Endothelial cell of umbilical vein (primary cell): ENCODE measurements around the gene TCEAL1.
"Not testable (repeated sequence)": the region's sequence is repeated elsewhere in the genome, so short reads cannot be mapped to it uniquely, and the experiment has no call there.

ENCODE experiments used
- EZH2 ChIP-seq: IDR thresholded peaks from 2 replicates; pipeline ENCODE4 v1.6.1; 2012; ENCODE audit warnings: borderline replicate concordance, low read depth, mild to moderate bottlenecking, moderate library complexity, low read length, inconsistent platforms; ENCODE audit not compliant: severe bottlenecking
- JUN ChIP-seq: IDR thresholded peaks from 2 replicates; pipeline ENCODE4 v1.6.1; 2011; ENCODE audit warnings: borderline replicate concordance, low read depth; ENCODE audit not compliant: insufficient read length, insufficient read depth
- TF ChIP-seq, protein P1 (sequence below), 2 donors: IDR thresholded peaks; 1 replicate in 1 of 2; 2 replicates in 1 of 2; pipeline ENCODE4 v1.5.1; 2011; ENCODE audit warnings: low read length in 2 of 2, mild to moderate bottlenecking in 2 of 2, moderate library complexity in 2 of 2, control low read depth in 1 of 2, inconsistent platforms in 1 of 2, low read depth in 1 of 2; ENCODE audit not compliant: insufficient read depth in 1 of 2; ENCODE audit errors: extremely low read depth in 1 of 2

DNA sequence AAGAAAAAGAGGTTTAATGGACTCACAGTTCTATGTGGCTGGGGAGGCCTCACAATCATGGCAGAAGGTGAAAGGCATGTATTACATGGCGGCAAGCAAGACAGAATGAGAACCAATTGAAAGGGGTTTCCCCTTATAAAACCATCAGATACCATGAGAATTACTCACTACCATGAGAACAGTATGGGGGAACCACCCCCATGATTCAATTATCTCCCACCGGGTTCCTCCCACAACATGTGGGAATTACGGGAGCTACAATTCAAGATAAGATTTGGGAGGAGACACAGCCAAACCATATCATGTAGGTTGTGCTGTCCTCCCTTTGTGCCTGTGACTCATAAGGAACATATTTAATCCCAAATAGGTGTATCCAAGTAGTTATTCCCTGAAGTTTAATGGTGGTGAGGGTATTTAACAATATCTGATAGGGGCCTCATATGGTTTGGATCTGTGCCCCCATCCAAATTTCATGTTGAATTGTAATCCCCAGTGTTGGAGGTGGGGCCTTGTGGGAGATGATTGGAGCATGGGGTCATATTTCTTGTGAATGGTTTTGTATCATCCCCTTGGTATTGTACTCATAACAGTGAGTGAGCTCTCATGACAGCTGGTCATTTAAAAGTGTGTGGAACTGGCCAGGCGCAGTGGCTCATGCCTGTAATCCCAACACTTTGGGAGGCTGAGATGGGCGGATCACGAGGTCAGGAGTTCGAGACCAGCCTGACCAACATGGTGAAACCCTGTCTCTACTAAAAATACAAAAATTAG lies 26.6 kb downstream of the TCEAL1 start:
- TF ChIP-seq, protein P1, sequence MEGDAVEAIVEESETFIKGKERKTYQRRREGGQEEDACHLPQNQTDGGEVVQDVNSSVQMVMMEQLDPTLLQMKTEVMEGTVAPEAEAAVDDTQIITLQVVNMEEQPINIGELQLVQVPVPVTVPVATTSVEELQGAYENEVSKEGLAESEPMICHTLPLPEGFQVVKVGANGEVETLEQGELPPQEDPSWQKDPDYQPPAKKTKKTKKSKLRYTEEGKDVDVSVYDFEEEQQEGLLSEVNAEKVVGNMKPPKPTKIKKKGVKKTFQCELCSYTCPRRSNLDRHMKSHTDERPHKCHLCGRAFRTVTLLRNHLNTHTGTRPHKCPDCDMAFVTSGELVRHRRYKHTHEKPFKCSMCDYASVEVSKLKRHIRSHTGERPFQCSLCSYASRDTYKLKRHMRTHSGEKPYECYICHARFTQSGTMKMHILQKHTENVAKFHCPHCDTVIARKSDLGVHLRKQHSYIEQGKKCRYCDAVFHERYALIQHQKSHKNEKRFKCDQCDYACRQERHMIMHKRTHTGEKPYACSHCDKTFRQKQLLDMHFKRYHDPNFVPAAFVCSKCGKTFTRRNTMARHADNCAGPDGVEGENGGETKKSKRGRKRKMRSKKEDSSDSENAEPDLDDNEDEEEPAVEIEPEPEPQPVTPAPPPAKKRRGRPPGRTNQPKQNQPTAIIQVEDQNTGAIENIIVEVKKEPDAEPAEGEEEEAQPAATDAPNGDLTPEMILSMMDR (IDR thresholded peaks at IDR 0.05; ENCODE audit: extremely low read depth in 1 of 2, insufficient read depth in 1 of 2, low read depth in 1 of 2, low read length in 2 of 2): not testable (repeated sequence)
- TF ChIP-seq JUN, EZH2: not testable (repeated sequence)
